NCI-H82 (cell line): ENCODE measurements around the gene KCNQ1OT1.

ENCODE experiments used
- DNase-seq: peaks from one replicate; lab custom pipeline; 2025; lab: John Stamatoyannopoulos, UW

Gene KCNQ1OT1

GRCh38 chr11:2686360-2687222, 13.2 kb downstream of the KCNQ1OT1 start:
- no peak for DNase-seq

GRCh38 chr11:2685566-2686359, 14.0 kb downstream of the KCNQ1OT1 start:
- no peak for DNase-seq

- no peak for DNase-seq
Measured at GRCh38 chr11:2685051-2685450, 14.7 kb downstream of the KCNQ1OT1 start.

- no peak for DNase-seq
Measured at GRCh38 chr11:2684581-2684980, 15.2 kb downstream of the KCNQ1OT1 start.

GRCh38 chr11:2683806-2684205, 16.0 kb downstream of the KCNQ1OT1 start:
- DNase-seq: no peak

GRCh38 chr11:2681408-2682145, 18.2 kb downstream of the KCNQ1OT1 start:
- DNase-seq: no peak

- no peak for DNase-seq
Measured at GRCh38 chr11:2679011-2679676, 20.6 kb downstream of the KCNQ1OT1 start.

- peak; percentile 28 for DNase-seq
Measured at GRCh38 chr11:2678396-2678795, 21.4 kb downstream of the KCNQ1OT1 start.

GRCh38 chr11:2677127-2677526, 22.7 kb downstream of the KCNQ1OT1 start:
- no peak for DNase-seq

- no peak for DNase-seq
Measured at GRCh38 chr11:2675540-2675939, 24.3 kb downstream of the KCNQ1OT1 start.

- no peak for DNase-seq
Measured at GRCh38 chr11:2674658-2675131, 25.1 kb downstream of the KCNQ1OT1 start.

GRCh38 chr11:2673871-2674471, 25.8 kb downstream of the KCNQ1OT1 start:
- DNase-seq: no peak

- no peak for DNase-seq
Measured at GRCh38 chr11:2673250-2673610, 26.6 kb downstream of the KCNQ1OT1 start.

GRCh38 chr11:2672553-2673249, 27.1 kb downstream of the KCNQ1OT1 start:
- DNase-seq: no peak

GRCh38 chr11:2671748-2672147, 28.0 kb downstream of the KCNQ1OT1 start:
- no peak for DNase-seq

GRCh38 chr11:2670541-2671100, 29.2 kb downstream of the KCNQ1OT1 start:
- DNase-seq: no peak

GRCh38 chr11:2669634-2670469, 29.9 kb downstream of the KCNQ1OT1 start:
- DNase-seq: no peak

- no peak for DNase-seq
Measured at GRCh38 chr11:2668876-2669275, 30.9 kb downstream of the KCNQ1OT1 start.

- DNase-seq: no peak
Measured at GRCh38 chr11:2667940-2668339, 31.9 kb downstream of the KCNQ1OT1 start.
